Testis (tissue), 3 donors: Measurements from ENCODE around the gene GLYR1. TPM values are rescaled to one million over a fixed set of nuclear protein-coding genes. Genes with fewer than 3 reads are reported as not detected.
A peak's percentile ranks its signal among the peaks of the same experiment; 100 is the strongest.

Experiments
- DNase-seq: peaks from one replicate; pipeline ENCODE4 v3.0.0-alpha.2; 2019
- H3K27ac ChIP-seq, 2 donors: fragments of 200-600 bp; sonication (generic); one replicate each; pipeline ENCODE4 v1.5.1; 2019
- H3K27me3 ChIP-seq: fragments of 200-600 bp; sonication (generic); one replicate; pipeline ENCODE4 v1.5.1; 2019
- H3K36me3 ChIP-seq: fragments of 200-600 bp; sonication (generic); one replicate; pipeline ENCODE4 v1.5.1; 2017; ENCODE audit warnings: low read depth; ENCODE audit errors: missing control alignments
- H3K4me1 ChIP-seq: fragments of 200-600 bp; sonication (generic); one replicate; pipeline ENCODE4 v1.5.1; 2019
- H3K4me3 ChIP-seq, 2 donors: fragments of 200-600 bp; sonication (generic); one replicate each; pipeline ENCODE4 v1.5.1; 2017 to 2019
- H3K9me3 ChIP-seq: fragments of 200-600 bp; sonication (generic); one replicate; pipeline ENCODE4 v1.5.1; 2017
- POLR2A ChIP-seq: fragments of 450-650 bp; IDR thresholded peaks from one replicate; pipeline ENCODE4 v1.6.1; 2017; ENCODE audit warnings: antibody characterized with exemption, mild to moderate bottlenecking, moderate library complexity
- WGBS, 2 donors: methylation state at CpG; one replicate each; pipeline ENCODE4 v1.1.5; 2018; 5-methylcytosine and 5-hydroxymethylcytosine counted together
- intact Hi-C: fragments of 100-400 bp; cut with DNase I; formaldehyde crosslinking; loops from one replicate; pipeline ENCODE4 v1.15.1; 2023; ENCODE audit warnings: low total_unique reads
- polyA plus RNA-seq: library from polyadenylated mRNA; stranded (reverse); fragments of 350-450 nt; fragmentation: Illumina TruSeq; extraction: RNeasy Lipid Tissue Mini Kit (QIAGEN cat#74804); gene quantifications from one replicate; pipeline ENCODE4 v1.2.3, GENCODE V29; 2014; ENCODE audit warnings: low read depth, low replicate concordance; ENCODE audit not compliant: insufficient read depth
- total RNA-seq, 2 donors: library from RNA; depleted of rRNA; stranded (reverse); fragments of >200 nt; gene quantifications; one replicate each; pipeline ENCODE4 v1.2.3, GENCODE V29; 2016
- TF ChIP-seq, protein P1 (sequence below), 3 experiments: fragments of 450-650 bp in 2 of 3; fragments of 200-600 bp in 1 of 3; sonication (generic) in 1 of 3; IDR thresholded peaks; one replicate each; pipeline ENCODE4 v1.5.1; 2016 to 2019; ENCODE audit warnings: antibody characterized with exemption in 3 of 3, mild to moderate bottlenecking in 2 of 3, moderate library complexity in 1 of 3

GLYR1 gene
- total and polyA plus RNA-seq, 3 donors from 2014 or later, result 66.6 to 83.5 (median 70.5) TPM

GRCh38 chr16:4884972-4885874, 38.1 kb upstream of the GLYR1 start:
- H3K4me3 ChIP-seq, result no peak overlapping the region
- TF ChIP-seq, protein P1, sequence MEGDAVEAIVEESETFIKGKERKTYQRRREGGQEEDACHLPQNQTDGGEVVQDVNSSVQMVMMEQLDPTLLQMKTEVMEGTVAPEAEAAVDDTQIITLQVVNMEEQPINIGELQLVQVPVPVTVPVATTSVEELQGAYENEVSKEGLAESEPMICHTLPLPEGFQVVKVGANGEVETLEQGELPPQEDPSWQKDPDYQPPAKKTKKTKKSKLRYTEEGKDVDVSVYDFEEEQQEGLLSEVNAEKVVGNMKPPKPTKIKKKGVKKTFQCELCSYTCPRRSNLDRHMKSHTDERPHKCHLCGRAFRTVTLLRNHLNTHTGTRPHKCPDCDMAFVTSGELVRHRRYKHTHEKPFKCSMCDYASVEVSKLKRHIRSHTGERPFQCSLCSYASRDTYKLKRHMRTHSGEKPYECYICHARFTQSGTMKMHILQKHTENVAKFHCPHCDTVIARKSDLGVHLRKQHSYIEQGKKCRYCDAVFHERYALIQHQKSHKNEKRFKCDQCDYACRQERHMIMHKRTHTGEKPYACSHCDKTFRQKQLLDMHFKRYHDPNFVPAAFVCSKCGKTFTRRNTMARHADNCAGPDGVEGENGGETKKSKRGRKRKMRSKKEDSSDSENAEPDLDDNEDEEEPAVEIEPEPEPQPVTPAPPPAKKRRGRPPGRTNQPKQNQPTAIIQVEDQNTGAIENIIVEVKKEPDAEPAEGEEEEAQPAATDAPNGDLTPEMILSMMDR (IDR thresholded peaks at IDR 0.05), result no peak
- no peak for TF ChIP-seq POLR2A
- no peaks in the 10 kb centered on the region for H3K27me3 ChIP-seq
- peaks cover 4% of the 10 kb centered on the region for H3K4me1 ChIP-seq
- DNase-seq, result no peak
- H3K36me3 ChIP-seq, result no peaks in the 10 kb centered on the region
- H3K27ac ChIP-seq, result no peak overlapping the region
- no peaks in the 10 kb centered on the region for H3K9me3 ChIP-seq
- intact Hi-C loops, result no loop called here
- 91 to 92% methylated on average over 45 of the region's 45 CpGs for WGBS, 2 donors

DNA sequence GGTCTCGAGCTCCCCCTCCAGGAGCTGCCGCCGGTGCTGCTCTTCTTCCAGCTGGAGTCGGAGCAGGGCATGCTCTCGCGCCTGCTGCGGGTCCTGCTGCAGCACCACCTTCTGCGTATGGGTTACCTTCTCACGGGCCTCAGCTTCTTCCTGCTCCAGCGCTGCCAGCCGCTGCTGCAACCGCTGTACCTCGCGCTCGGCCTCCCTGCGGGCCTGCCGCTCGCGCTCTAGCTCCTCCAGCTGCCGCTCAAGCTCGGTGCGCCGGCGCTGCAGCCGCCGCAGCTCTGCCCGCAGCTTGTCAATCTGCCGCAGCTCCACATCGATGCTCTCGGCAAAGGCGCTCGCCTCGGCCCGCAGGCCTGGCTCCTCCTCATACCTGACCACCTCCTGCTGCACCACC, 37.1 kb upstream of the GLYR1 start:
- intact Hi-C loops, result no loop called here

DNA sequence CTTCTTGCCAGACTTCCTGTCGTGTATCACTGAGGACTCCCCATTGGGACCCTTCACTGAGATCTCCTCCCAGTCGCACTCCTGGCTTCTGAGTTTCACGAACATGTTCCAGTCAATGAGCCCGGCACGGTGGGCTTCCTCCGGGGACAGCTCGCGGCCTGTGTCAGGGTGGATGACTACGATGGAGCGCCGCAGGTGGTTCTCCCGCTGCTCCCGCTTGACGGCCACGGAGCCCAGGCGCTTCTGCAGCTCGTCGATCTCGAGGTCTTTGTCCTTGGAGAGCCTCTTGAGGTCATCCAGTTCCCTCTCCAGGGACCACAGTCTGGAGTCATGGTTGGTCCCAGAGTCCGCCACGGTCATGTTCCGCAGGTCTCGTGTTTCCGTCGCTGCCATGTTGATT, 36.4 kb upstream of the GLYR1 start:
- intact Hi-C loops, result no loop called here
- H3K36me3 ChIP-seq, result no peaks in the 10 kb centered on the region
- DNase-seq, result no peak
- no peaks in the 10 kb centered on the region for H3K27me3 ChIP-seq
- peaks cover 4% of the 10 kb centered on the region for H3K4me1 ChIP-seq
- no peak for TF ChIP-seq POLR2A
- TF ChIP-seq, protein P1 (IDR thresholded peaks at IDR 0.05), result no peak
- 94 to 98% methylated on average over 11 to 25 of the region's 25 CpGs for WGBS, 2 donors
- H3K9me3 ChIP-seq, result no peaks in the 10 kb centered on the region
- H3K27ac ChIP-seq, result no peak overlapping the region
- H3K4me3 ChIP-seq, result no peak overlapping the region

More for the DNA sequence above, 37.1 kb upstream of the GLYR1 start:
- DNase-seq, result no peak
- Histone ChIP-seq H3K27ac (no peak overlapping the region), H3K4me1 (peaks cover 4% of the 10 kb centered on the region), H3K27me3 (no peaks in the 10 kb centered on the region), H3K4me3 (no peak overlapping the region), H3K9me3 (no peaks in the 10 kb centered on the region), H3K36me3 (no peaks in the 10 kb centered on the region)
- TF ChIP-seq, protein P1 (IDR thresholded peaks at IDR 0.05), result no peak
- TF ChIP-seq POLR2A, result no peak
- 95 to 96% methylated on average over 33 to 34 of the region's 34 CpGs for WGBS, 2 donors

GRCh38 chr16:4882633-4883285, 35.7 kb upstream of the GLYR1 start:
- no peak overlapping the region for H3K4me3 ChIP-seq
- 75% methylated on average over 9 to 11 of the region's 11 CpGs for WGBS, 2 donors
- no peaks in the 10 kb centered on the region for H3K36me3 ChIP-seq
- H3K9me3 ChIP-seq, result no peaks in the 10 kb centered on the region
- TF ChIP-seq, protein P1 (IDR thresholded peaks at IDR 0.05), result no peak
- TF ChIP-seq POLR2A, result no peak
- intact Hi-C loops, result no loop called here
- peaks cover 4% of the 10 kb centered on the region for H3K4me1 ChIP-seq
- no peak overlapping the region for H3K27ac ChIP-seq
- peak; percentile 36 for DNase-seq
- H3K27me3 ChIP-seq, result no peaks in the 10 kb centered on the region
